Measurements from ENCODE around the gene FAM53B.
"Not testable (repeated sequence)": the region's sequence is repeated elsewhere in the genome, so short reads cannot be mapped to it uniquely, and the experiment has no call there.

FAM53B gene

GRCh38 chr10:124590216-124591122 lies 153.7 kb downstream of the FAM53B start:
- no peak for TF ChIP-seq CTCF (IDR thresholded peaks at IDR 0.05; ENCODE audit: low read depth, low read length)

GRCh38 chr10:124589491-124590041 lies 154.6 kb downstream of the FAM53B start:
- no peak for TF ChIP-seq CTCF (IDR thresholded peaks at IDR 0.05; ENCODE audit: low read depth, low read length)
- no peak for DNase-seq (ENCODE audit: extremely low read depth, low read depth)

More at GRCh38 chr10:124590216-124591122, 153.7 kb downstream of the FAM53B start:
- no peak for DNase-seq (ENCODE audit: extremely low read depth, low read depth)

- DNase-seq (ENCODE audit: extremely low read depth, low read depth) = no peak
- no peak for TF ChIP-seq CTCF (IDR thresholded peaks at IDR 0.05; ENCODE audit: low read depth, low read length)
Measured at GRCh38 chr10:124588736-124589490, 155.3 kb downstream of the FAM53B start.

- not testable (repeated sequence) for DNase-seq (ENCODE audit: extremely low read depth, low read depth)
Measured at GRCh38 chr10:124588341-124588735, 155.8 kb downstream of the FAM53B start.

GRCh38 chr10:124587811-124588211 lies 156.4 kb downstream of the FAM53B start:
- no peak for DNase-seq (ENCODE audit: extremely low read depth, low read depth)
- TF ChIP-seq CTCF (IDR thresholded peaks at IDR 0.05; ENCODE audit: low read depth, low read length) = no peak

GRCh38 chr10:124586142-124586541 lies 158.0 kb downstream of the FAM53B start:
- TF ChIP-seq CTCF (IDR thresholded peaks at IDR 0.05; ENCODE audit: low read depth, low read length) = no peak

GRCh38 chr10:124579011-124579399 lies 165.2 kb downstream of the FAM53B start:
- TF ChIP-seq CTCF (IDR thresholded peaks at IDR 0.05; ENCODE audit: low read depth, low read length) = no peak
- no peak for DNase-seq (ENCODE audit: extremely low read depth, low read depth)

More at GRCh38 chr10:124586142-124586541, 158.0 kb downstream of the FAM53B start:
- DNase-seq (ENCODE audit: extremely low read depth, low read depth) = no peak

Data from AG09319 (cell line).